ENCODE data around the gene NPM1.
A peak's percentile ranks its signal among the peaks of the same experiment; 100 is the strongest.
"Not testable (repeated sequence)": the region's sequence is repeated elsewhere in the genome, so short reads cannot be mapped to it uniquely, and the experiment has no call there.

NPM1 gene

GRCh38 chr5:171386006-171386671 lies 1.5 kb upstream of the NPM1 start:
- no peak for DNase-seq (ENCODE audit: low read depth in 3 of 3)

GRCh38 chr5:171386861-171387344 lies 746 bp upstream of the NPM1 start:
- no peak for DNase-seq (ENCODE audit: low read depth in 3 of 3)

- DNase-seq (ENCODE audit: low read depth in 3 of 3), result peak; percentile 70 to 83 (median 74)
Measured at GRCh38 chr5:171387970-171388815, 544 bp downstream of the NPM1 start.

GRCh38 chr5:171388816-171389168 lies 1.1 kb downstream of the NPM1 start:
- DNase-seq (ENCODE audit: low read depth in 3 of 3), result peak in 2 of 3 experiments; percentile 32 to 47

GRCh38 chr5:171390883-171391677 lies 3.4 kb downstream of the NPM1 start:
- no peak for DNase-seq (ENCODE audit: low read depth in 3 of 3)

GRCh38 chr5:171391996-171392577 lies 4.4 kb downstream of the NPM1 start:
- no peak for DNase-seq (ENCODE audit: low read depth in 3 of 3)

- no peak for DNase-seq (ENCODE audit: low read depth in 3 of 3)
Measured at GRCh38 chr5:171392585-171393159, 5.0 kb downstream of the NPM1 start.

- DNase-seq (ENCODE audit: low read depth in 3 of 3), result no peak
Measured at GRCh38 chr5:171395042-171395441, 7.4 kb downstream of the NPM1 start.

GRCh38 chr5:171396583-171396982 lies 8.9 kb downstream of the NPM1 start:
- DNase-seq (ENCODE audit: low read depth in 3 of 3), result not testable (repeated sequence)

GRCh38 chr5:171397190-171397589 lies 9.5 kb downstream of the NPM1 start:
- DNase-seq (ENCODE audit: low read depth in 3 of 3), result no peak

- no peak for DNase-seq (ENCODE audit: low read depth in 3 of 3)
Measured at GRCh38 chr5:171397599-171397998, 9.9 kb downstream of the NPM1 start.

GRCh38 chr5:171398660-171399059 lies 11.0 kb downstream of the NPM1 start:
- DNase-seq (ENCODE audit: low read depth in 3 of 3), result not testable (repeated sequence)

GRCh38 chr5:171400169-171400568 lies 12.5 kb downstream of the NPM1 start:
- no peak for DNase-seq (ENCODE audit: low read depth in 3 of 3)

GRCh38 chr5:171401167-171401947 lies 13.7 kb downstream of the NPM1 start:
- DNase-seq (ENCODE audit: low read depth in 3 of 3), result no peak

GRCh38 chr5:171402751-171403150 lies 15.1 kb downstream of the NPM1 start:
- not testable (repeated sequence) for DNase-seq (ENCODE audit: low read depth in 3 of 3)

- DNase-seq (ENCODE audit: low read depth in 3 of 3), result no peak
Measured at GRCh38 chr5:171405615-171406014, 18.0 kb downstream of the NPM1 start.

GRCh38 chr5:171407234-171407633 lies 19.6 kb downstream of the NPM1 start:
- no peak for DNase-seq (ENCODE audit: low read depth in 3 of 3)

- no peak for DNase-seq (ENCODE audit: low read depth in 3 of 3)
Measured at GRCh38 chr5:171409164-171410136, 21.8 kb downstream of the NPM1 start.

GRCh38 chr5:171410181-171410580 lies 22.5 kb downstream of the NPM1 start:
- no peak for DNase-seq (ENCODE audit: low read depth in 3 of 3)

Measured in stimulated activated CD4-positive, alpha-beta T cell treated with anti-CD3 and anti-CD28 coated beads, TNF-alpha, amount 100 ng/mL, for 24 hours (primary cell).